K562 (cell line): ENCODE measurements around the gene NTM.

Source experiments
- CEBPB ChIP-seq: fragments of 450-650 bp; IDR thresholded peaks from 2 replicates; pipeline ENCODE4 v1.6.1; 2016; ENCODE audit warnings: missing genetic modification characterization, missing compliant biosample characterization
- CHD1 ChIP-seq: fragments of 200-600 bp; sonication (generic); IDR thresholded peaks from one replicate; pipeline ENCODE4 v1.6.1; 2012; ENCODE audit warnings: mild to moderate bottlenecking, moderate library complexity, low read length, inconsistent platforms
- E2F6 ChIP-seq, 2 experiments: IDR thresholded peaks; 2 replicates each; pipeline ENCODE4 v1.6.1; 2011; ENCODE audit warnings: borderline replicate concordance in 1 of 2, control low read depth in 1 of 2, low read depth in 1 of 2, low read length in 1 of 2, mild to moderate bottlenecking in 1 of 2, mixed read lengths in 1 of 2, moderate library complexity in 1 of 2; ENCODE audit not compliant: insufficient read depth in 1 of 2, insufficient read length in 1 of 2, poor library complexity in 1 of 2, severe bottlenecking in 1 of 2; ENCODE audit errors: extremely low read depth in 1 of 2
- MLLT1 ChIP-seq, 2 experiments: fragments of 450-650 bp; IDR thresholded peaks; 2 replicates each; pipeline ENCODE4 v1.6.1; 2016
- USF1 ChIP-seq: sonication (generic); formaldehyde crosslinking; IDR thresholded peaks from 2 replicates; pipeline ENCODE4 v1.9.0; 2022; ENCODE audit warnings: mild to moderate bottlenecking, missing genetic modification reagents
- TF ChIP-seq, protein P1 (sequence below): sonication (generic); formaldehyde crosslinking; IDR thresholded peaks from 2 replicates; pipeline ENCODE4 v1.8.1; 2023; ENCODE audit warnings: mild to moderate bottlenecking, missing genetic modification reagents

GRCh38 chr11:131954146-131954545, 583.7 kb downstream of the NTM start:
- TF ChIP-seq E2F6 (IDR thresholded peaks at IDR 0.05; ENCODE audit: borderline replicate concordance in 1 of 2, extremely low read depth in 1 of 2, insufficient read depth in 1 of 2, insufficient read length in 1 of 2, low read depth in 1 of 2, low read length in 1 of 2, poor library complexity in 1 of 2, severe bottlenecking in 1 of 2) (no peak), CHD1 (no peak), CEBPB (tag) (no peak), USF1 (CRISPR knock-in tag) (no peak), MLLT1 (IDR thresholded peaks at IDR 0.05) (no peak)
- TF ChIP-seq, protein P1, sequence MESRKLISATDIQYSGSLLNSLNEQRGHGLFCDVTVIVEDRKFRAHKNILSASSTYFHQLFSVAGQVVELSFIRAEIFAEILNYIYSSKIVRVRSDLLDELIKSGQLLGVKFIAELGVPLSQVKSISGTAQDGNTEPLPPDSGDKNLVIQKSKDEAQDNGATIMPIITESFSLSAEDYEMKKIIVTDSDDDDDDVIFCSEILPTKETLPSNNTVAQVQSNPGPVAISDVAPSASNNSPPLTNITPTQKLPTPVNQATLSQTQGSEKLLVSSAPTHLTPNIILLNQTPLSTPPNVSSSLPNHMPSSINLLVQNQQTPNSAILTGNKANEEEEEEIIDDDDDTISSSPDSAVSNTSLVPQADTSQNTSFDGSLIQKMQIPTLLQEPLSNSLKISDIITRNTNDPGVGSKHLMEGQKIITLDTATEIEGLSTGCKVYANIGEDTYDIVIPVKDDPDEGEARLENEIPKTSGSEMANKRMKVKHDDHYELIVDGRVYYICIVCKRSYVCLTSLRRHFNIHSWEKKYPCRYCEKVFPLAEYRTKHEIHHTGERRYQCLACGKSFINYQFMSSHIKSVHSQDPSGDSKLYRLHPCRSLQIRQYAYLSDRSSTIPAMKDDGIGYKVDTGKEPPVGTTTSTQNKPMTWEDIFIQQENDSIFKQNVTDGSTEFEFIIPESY (CRISPR knock-in tag): no peak
